IPS DF 6.9 (cell line): ENCODE measurements around the gene ACP5.
A peak's percentile ranks its signal among the peaks of the same experiment; 100 is the strongest.

ENCODE experiments used
- DNase-seq: peaks from one replicate; pipeline ENCODE4 v3.0.0-alpha.2; 2013; ENCODE audit warnings: low read depth, low spot score
- H3K27ac ChIP-seq: one replicate; pipeline ENCODE4 v1.5.1; 2013; ENCODE audit warnings: low read length, control low read depth
- H3K27me3 ChIP-seq: 2 replicates; pipeline ENCODE4 v1.6.1; 2013; ENCODE audit warnings: mild to moderate bottlenecking, low read length; ENCODE audit not compliant: control insufficient read depth, insufficient read depth
- H3K36me3 ChIP-seq: 2 replicates; pipeline ENCODE4 v1.6.1; 2013; ENCODE audit warnings: low read length; ENCODE audit not compliant: control insufficient read depth, insufficient read depth
- H3K4me1 ChIP-seq: 2 replicates; pipeline ENCODE4 v1.6.1; 2013; ENCODE audit warnings: low read length; ENCODE audit not compliant: control insufficient read depth, insufficient read depth
- H3K4me3 ChIP-seq: 2 replicates; pipeline ENCODE4 v1.5.1; 2013; ENCODE audit warnings: mild to moderate bottlenecking, low read length
- H3K9me3 ChIP-seq: 2 replicates; pipeline ENCODE4 v1.6.1; 2013; ENCODE audit warnings: low read length, inconsistent platforms; ENCODE audit not compliant: control insufficient read depth, insufficient read depth
- whole genome bisulfite sequencing: extraction: QIAGEN DNeasy Blood & Tissue Kit; methylation state at CpG from one replicate; pipeline ENCODE4 v1.1.7; 2013; ENCODE audit warnings: mixed read lengths, missing lambda C conversion rate; ENCODE audit not compliant: insufficient read length, insufficient coverage; 5-methylcytosine and 5-hydroxymethylcytosine counted together

Gene ACP5

DNA sequence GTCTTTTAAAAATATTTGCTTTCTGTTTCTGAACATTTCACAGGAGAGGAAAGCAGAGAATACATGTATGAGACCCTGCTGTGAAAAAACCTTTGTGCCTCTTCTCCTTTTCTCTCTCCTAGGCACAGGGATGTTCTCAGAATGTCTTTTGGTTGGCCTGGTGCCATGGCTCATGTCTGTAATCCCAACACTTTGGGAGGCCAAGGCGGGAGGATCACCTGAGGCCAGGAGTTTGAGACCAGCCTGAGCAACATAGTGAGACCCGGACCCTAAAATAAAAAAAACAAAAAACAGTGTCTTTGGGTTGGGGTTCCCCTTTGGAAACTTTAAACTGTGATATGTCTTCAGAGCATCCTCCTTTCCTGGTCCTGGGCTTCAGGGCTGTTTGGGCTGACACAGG lies 21.3 kb upstream of the ACP5 start:
- H3K27me3 ChIP-seq: no peaks in the 10 kb centered on the region
- no peak overlapping the region for H3K27ac ChIP-seq
- no peaks in the 10 kb centered on the region for H3K36me3 ChIP-seq
- WGBS: no CpG with 5 or more reads among the region's 2 CpGs
- no peak for DNase-seq
- no peaks in the 10 kb centered on the region for H3K9me3 ChIP-seq
- no peak overlapping the region for H3K4me3 ChIP-seq
- 0 out of 2 replicates have a peak, but pooled peaks cover 1% of the 10 kb centered on the region for H3K4me1 ChIP-seq

DNA sequence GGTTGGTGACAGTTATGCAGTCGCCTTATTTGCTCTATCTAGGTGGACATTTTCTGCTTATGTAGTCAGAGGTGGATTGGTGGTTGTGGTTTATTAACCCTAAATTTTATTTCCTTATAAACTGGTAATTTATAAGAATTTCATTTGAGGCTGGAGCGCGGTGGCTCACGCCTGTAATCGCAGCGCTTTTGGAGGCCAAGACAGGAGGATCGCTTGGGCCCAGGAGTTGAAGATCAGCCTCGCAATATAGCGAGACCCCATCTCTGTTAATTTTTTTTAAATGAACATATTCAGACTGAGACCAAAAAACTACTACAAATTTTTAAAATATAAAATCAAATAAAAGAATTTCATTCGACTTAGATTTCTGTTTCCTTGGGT lies 20.6 kb upstream of the ACP5 start:
- Histone ChIP-seq H3K36me3 (no peaks in the 10 kb centered on the region), H3K4me1 (0 out of 2 replicates have a peak, but pooled peaks cover 1% of the 10 kb centered on the region), H3K27me3 (no peaks in the 10 kb centered on the region), H3K27ac (no peak overlapping the region), H3K9me3 (no peaks in the 10 kb centered on the region), H3K4me3 (peak overlapping the region; percentile 73; the same call in 1 of the 2 replicates)
- DNase-seq: no peak
- no CpG with 5 or more reads among the region's 10 CpGs for WGBS

DNA sequence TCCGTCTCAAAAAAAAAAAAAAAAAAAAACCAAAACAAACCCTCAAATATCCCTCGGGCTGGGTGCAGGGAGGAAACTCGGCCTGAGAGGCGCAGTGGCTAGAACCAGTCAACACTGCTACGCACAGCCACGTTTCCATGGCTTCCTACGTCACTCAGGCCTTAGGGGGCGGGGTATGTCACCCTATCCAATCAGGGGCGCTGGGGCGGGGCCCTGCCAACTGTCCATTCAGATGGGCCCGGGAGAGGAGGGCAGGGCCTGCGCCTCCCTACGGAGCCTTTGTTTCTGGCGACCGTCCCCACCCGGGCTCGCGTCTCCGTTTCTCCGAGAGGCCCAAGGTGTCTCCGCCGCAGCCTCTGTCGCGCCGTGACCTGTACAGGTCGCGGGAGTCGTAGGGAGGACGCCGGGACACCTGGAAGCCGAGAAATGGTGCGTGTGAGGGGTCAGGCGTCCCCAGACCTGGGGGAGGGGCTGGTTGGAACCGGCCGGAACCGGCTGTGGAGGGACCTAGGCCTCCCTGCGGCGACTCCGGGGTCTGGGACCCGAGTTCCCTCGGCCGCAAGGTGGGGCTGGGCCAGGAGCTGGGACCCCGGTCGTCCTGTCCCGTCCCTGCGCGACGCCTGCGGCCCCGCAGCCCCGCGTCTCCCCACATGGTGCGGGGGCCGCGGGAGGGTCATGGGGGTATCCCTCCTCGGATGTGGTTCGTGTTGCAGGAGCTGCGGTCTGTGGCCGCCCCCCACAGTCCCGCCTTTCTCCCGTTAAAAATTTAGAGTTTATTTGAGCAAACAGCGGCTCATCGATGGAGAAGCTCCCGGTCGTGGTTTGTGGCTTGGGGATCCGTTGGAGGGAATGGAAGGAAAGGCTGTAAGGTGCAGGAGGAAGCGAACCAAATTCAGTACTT lies 20.0 kb upstream of the ACP5 start, which contains the start of gene ZNF627:
ZNF627 (plus strand) TSS at position 282 of the 901 bp plus-strand sequence; CDS start at position 427, 145 bp downstream.
- 0 out of 2 replicates have a peak, but pooled peaks cover 1% of the 10 kb centered on the region for H3K4me1 ChIP-seq
- no CpG with 5 or more reads among the region's 67 CpGs for WGBS
- no peaks in the 10 kb centered on the region for H3K27me3 ChIP-seq
- no peak within 1 kb of the TSS for H3K27ac ChIP-seq
- H3K4me3 ChIP-seq: peak within 1 kb of the TSS; percentile 73
- no peaks in the 10 kb centered on the region for H3K9me3 ChIP-seq
- DNase-seq: peak; percentile 95
- no peaks in the 10 kb centered on the region for H3K36me3 ChIP-seq

DNA sequence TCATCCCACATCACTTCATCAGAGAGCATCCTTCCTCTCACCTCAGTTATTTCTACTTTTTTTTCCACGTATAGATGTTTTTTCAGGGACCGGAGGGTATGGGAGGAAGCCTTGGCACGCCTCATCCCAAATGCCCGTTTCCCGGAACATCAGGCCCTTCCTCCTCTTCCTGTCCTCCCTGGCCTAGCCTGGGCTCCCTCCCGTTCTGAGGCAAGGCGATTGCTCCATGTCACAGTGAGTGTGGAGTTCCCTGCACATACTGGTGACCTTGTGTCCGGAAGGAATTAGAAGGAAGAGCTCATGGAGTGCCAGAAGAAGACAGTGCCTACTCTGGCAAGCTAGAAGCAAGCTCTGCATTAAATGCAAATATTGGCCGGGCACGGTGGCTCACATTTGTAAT lies 18.7 kb upstream of the ACP5 start:
- WGBS: no CpG with 5 or more reads among the region's 10 CpGs
- Histone ChIP-seq H3K36me3 (no peaks in the 10 kb centered on the region), H3K4me3 (no peak overlapping the region), H3K4me1 (no peaks in the 10 kb centered on the region), H3K9me3 (no peaks in the 10 kb centered on the region), H3K27me3 (no peaks in the 10 kb centered on the region), H3K27ac (no peak overlapping the region)
- DNase-seq: no peak

DNA sequence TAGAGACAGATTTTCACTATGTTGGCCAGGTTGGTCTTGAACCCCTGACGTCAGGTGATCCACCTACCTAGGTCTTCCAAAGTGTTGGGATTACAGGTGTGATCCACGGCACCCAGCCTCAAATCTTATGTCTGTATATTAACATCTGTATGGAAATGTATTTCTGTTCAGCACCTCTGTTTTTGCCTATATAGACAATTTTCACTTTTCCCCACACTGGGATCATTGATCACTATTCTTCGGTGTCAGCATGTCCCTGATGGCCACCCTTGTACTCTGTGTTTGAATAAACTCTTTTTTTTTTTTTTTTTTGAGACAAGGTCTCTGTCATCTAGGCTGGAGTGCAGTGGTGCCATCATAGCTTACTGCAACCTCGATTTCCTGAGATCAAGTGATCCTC lies 16.6 kb upstream of the ACP5 start:
- no peak for DNase-seq
- WGBS: no CpG with 5 or more reads among the region's 4 CpGs
- no peak overlapping the region for H3K27ac ChIP-seq
- no peaks in the 10 kb centered on the region for H3K36me3 ChIP-seq
- H3K4me1 ChIP-seq: no peaks in the 10 kb centered on the region
- no peaks in the 10 kb centered on the region for H3K9me3 ChIP-seq
- H3K4me3 ChIP-seq: no peak overlapping the region
- H3K27me3 ChIP-seq: no peaks in the 10 kb centered on the region

DNA sequence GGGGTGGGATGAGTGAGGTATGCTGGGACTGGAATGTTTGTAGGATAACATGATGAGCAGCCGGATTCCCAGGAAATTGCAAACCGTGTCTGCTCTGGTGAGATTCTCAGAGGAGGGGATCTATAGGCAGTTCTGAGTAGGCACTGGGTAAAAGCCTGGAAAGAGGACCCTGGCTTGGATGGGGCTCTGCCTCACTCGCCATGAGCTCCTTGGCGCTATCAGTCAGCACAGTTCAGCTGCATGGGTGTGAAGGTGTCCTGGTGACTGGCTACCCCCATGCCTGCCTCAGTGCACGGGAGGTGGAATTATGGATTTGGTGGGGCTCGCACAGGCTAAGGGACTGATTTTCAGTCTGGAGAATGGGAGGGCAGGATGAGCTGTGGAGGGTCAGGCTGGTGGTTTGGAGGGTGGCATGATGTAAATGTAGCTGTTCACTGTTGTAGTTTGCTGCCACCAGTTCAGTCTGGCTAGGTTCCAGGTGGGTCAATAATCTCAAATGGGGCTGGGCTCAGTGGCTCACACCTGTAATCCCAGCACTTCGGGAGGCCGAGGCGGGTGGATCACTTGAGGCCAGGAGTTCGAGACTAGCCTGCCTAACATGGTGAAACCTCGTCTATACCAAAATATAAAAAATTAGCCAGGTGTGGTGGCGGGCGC lies 10.7 kb upstream of the ACP5 start:
- Histone ChIP-seq H3K36me3 (no peaks in the 10 kb centered on the region), H3K27me3 (no peaks in the 10 kb centered on the region), H3K4me3 (no peak overlapping the region), H3K9me3 (no peaks in the 10 kb centered on the region), H3K4me1 (no peaks in the 10 kb centered on the region), H3K27ac (no peak overlapping the region)
- DNase-seq: no peak
- WGBS: no CpG with 5 or more reads among the region's 13 CpGs

DNA sequence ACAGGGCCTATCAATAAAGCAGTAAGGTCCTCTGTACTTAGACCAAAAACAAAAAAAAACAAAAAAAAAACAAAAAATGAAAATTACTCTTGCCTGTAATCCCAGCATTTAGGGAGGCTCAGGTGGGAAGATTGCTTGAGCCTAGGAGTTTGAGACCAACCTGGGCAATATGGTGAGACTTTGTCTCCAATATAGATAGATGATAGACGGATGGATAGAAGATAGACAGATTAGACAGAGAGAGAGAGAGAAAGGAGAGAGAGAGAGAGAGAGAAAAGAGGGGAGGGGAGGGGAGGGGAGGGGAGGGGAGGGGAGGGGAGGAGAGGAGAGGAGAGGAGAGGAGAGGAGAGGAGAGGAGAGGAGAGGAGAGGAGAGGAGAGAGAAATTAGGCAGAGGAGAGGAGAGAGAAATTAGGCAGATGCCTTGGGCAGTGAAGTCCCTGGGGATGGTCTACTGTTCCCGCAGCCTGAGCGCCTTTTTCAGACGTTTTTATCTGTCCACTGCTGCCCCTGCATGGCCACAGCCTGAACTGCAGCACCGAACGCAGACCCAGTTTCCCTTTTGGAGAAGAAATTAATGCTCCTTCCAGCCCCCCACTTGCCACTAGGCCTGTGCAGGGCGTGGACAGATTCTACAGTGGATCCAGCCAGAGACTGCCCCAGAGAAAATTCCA lies 10.0 kb upstream of the ACP5 start:
- no peak for DNase-seq
- Histone ChIP-seq H3K27ac (no peak overlapping the region), H3K4me3 (no peak overlapping the region)

DNA sequence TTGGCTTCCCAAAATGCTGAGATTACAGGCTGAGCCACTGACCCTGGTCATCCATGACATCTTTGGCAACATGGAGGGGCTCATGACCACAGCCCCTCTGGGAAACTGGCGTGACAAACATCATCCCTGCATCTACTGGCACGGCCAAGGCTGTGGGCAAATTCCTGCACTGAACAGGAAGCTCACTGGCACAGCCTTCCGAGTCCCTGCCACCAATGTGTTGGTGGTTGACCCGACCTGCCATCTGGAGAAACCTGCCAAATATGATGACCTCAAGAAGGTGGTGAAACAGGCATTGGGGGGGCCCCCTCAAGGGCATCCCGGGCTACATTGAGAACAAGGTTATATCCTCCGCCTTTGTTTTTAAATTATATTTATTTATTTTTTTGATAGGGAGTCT lies 8.9 kb upstream of the ACP5 start:
- Histone ChIP-seq H3K4me3 (no peak overlapping the region), H3K4me1 (no peaks in the 10 kb centered on the region), H3K36me3 (no peaks in the 10 kb centered on the region), H3K27ac (no peak overlapping the region), H3K9me3 (no peaks in the 10 kb centered on the region), H3K27me3 (no peaks in the 10 kb centered on the region)
- DNase-seq: no peak
- no CpG with 5 or more reads among the region's 6 CpGs for WGBS

More for the DNA sequence above, 10.0 kb upstream of the ACP5 start:
- H3K9me3 ChIP-seq: no peaks in the 10 kb centered on the region
- WGBS: no CpG with 5 or more reads among the region's 7 CpGs
- no peaks in the 10 kb centered on the region for H3K36me3 ChIP-seq
- H3K4me1 ChIP-seq: no peaks in the 10 kb centered on the region
- H3K27me3 ChIP-seq: no peaks in the 10 kb centered on the region

DNA sequence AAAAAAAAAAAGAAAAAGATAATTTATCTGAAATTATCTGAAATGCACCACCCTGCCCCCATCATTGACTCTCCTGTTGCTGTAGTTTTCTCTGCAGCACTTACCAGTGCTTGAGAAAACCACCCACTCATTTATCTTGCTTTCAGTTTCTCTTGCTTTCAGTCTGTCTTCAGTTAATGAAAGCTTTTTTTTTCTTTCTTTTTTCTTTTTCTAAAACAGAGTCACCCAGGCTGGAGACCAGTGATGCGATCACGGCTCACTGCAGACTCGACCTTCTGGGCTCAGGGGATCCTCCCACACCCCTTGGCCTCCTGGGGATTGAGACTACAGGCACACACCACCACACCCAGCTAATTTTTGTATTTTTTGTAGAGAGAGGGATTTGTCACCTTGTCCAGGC lies 4.3 kb upstream of the ACP5 start:
- no CpG with 5 or more reads among the region's 3 CpGs for WGBS
- peaks cover 2% of the 10 kb centered on the region; the same call in 1 of the 2 replicates for H3K4me1 ChIP-seq
- H3K9me3 ChIP-seq: no peaks in the 10 kb centered on the region
- H3K4me3 ChIP-seq: no peak overlapping the region
- no peak for DNase-seq
- no peaks in the 10 kb centered on the region; the same call in 1 of the 2 replicates for H3K36me3 ChIP-seq
- no peak overlapping the region for H3K27ac ChIP-seq
- no peaks in the 10 kb centered on the region for H3K27me3 ChIP-seq

DNA sequence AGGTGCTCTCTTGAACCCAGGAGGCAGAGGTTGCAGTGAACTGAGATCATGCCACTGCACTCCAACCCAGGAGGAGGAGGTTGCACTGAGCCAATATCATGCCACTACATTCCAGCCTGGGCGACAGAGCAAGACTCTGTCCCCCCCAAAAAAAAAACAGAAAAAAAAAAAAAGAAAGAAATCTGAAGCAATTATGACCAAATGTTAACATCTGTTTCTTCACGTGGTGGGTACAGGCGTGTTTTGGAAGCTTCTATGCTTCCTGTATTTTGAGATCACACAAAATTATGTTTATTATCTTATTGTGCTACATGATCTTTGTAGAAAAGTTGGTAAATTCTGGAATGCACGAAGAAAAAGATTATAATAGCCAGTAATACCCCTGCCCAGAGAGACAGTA lies 2.7 kb upstream of the ACP5 start:
- peaks cover 2% of the 10 kb centered on the region; the same call in 1 of the 2 replicates for H3K4me1 ChIP-seq

More for the DNA sequence above, 2.7 kb upstream of the ACP5 start:
- Histone ChIP-seq H3K4me3 (no peak overlapping the region), H3K36me3 (no peaks in the 10 kb centered on the region; the same call in 1 of the 2 replicates), H3K9me3 (no peaks in the 10 kb centered on the region), H3K27me3 (no peaks in the 10 kb centered on the region), H3K27ac (no peak overlapping the region)
- DNase-seq: no peak
- WGBS: no CpG with 5 or more reads among the region's 4 CpGs
